HUES48 (cell line): ENCODE data around the gene TMEM222.

Source experiments
- H3K27ac ChIP-seq: one replicate; pipeline ENCODE4 v1.7.0; 2013; ENCODE audit warnings: low read depth, low read length, inconsistent platforms
- H3K27me3 ChIP-seq: 2 replicates; pipeline ENCODE4 v1.6.1; 2013; ENCODE audit warnings: mild to moderate bottlenecking, low read length; ENCODE audit not compliant: control insufficient read depth, insufficient read depth
- H3K36me3 ChIP-seq: 2 replicates; pipeline ENCODE4 v1.6.1; 2013; ENCODE audit warnings: low read length; ENCODE audit not compliant: control insufficient read depth, insufficient read depth
- H3K4me1 ChIP-seq: 2 replicates; pipeline ENCODE4 v1.6.1; 2013; ENCODE audit warnings: mild to moderate bottlenecking, low read length; ENCODE audit not compliant: control insufficient read depth, insufficient read depth
- H3K4me3 ChIP-seq: 2 replicates; pipeline ENCODE4 v1.5.1; 2013; ENCODE audit warnings: mild to moderate bottlenecking, low read depth, low read length
- H3K9ac ChIP-seq: 2 replicates; pipeline ENCODE4 v1.6.1; 2013; ENCODE audit warnings: mild to moderate bottlenecking, low read depth, low read length, moderate library complexity
- H3K9me3 ChIP-seq: 2 replicates; pipeline ENCODE4 v1.6.1; 2013; ENCODE audit warnings: low read length; ENCODE audit not compliant: control insufficient read depth, insufficient read depth

The TMEM222 gene

DNA sequence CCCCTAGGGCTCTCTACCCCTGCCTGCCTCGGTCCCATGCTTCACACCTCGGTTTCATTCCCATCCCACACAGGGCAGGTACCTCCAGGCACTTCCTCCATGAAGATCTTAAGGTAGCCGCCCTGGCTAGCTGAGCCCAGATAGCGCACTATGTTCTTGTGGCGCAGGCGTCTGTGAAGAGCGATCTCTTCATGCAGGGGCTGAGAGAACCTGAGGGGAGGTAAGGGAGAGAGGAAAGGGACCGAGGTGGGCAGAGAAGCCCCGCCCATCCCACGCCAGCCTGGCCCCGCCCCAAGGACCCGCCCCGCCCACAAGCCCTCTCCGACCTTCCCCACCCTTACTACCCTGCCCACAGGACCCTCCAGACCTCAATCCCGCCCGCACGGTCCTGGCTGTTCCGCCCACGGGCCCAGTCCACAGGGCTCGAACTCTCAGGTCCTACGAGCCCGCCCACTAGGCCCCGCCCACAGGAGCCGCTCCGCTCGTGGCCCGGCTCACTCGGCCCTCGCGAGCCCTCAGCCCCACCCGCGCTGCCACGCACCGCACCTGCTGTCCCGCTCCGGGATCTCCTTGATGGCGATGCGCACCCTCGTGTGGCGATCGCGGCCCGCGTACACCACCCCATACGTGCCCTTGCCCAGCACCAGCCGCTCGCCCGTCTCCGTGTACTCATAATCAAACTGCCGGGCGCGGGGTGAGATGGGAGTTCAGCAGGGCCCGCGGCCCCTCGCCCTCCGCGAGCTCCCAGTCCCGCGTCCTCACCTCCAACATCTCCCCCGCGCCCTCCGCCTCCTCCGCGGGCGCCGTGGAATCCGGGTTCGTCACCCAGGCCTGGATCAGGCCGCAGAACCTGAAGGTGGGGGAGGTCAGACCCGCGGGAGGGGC, 38.4 kb downstream of the TMEM222 start:
- H3K9me3 ChIP-seq, result no peaks in the 10 kb centered on the region
- H3K27me3 ChIP-seq, result peaks cover 47% of the 10 kb centered on the region
- H3K9ac ChIP-seq, result no peak overlapping the region
- H3K27ac ChIP-seq, result no peak overlapping the region
- H3K4me1 ChIP-seq, result peaks cover 18% of the 10 kb centered on the region
- H3K36me3 ChIP-seq, result 0 out of 2 replicates have a peak, but pooled peaks cover 5% of the 10 kb centered on the region
- peak overlapping the region; percentile 80 for H3K4me3 ChIP-seq

DNA sequence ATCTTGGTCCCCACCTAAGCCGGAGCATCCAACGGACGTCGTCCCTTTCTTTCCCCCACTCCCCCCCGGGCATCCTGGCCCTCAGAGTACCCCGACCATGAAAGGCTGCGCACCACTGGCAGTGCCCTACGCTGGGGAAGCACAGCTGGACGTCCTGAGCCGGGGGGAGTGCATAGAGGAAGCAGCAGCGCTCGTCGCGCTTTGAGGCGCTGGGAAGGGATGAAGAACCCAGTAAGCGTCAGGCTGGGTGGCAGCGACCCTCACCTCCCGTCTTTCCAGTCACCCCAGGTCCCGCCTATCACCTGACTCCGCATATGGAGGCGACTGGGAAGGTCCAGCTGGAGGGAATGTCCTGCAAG, 39.1 kb downstream of the TMEM222 start:
- peaks cover 18% of the 10 kb centered on the region for H3K4me1 ChIP-seq
- H3K9me3 ChIP-seq, result no peaks in the 10 kb centered on the region
- H3K27me3 ChIP-seq, result peaks cover 47% of the 10 kb centered on the region
- no peak overlapping the region for H3K9ac ChIP-seq
- H3K36me3 ChIP-seq, result no peaks in the 10 kb centered on the region
- H3K4me3 ChIP-seq, result peak overlapping the region; percentile 80
- no peak overlapping the region for H3K27ac ChIP-seq

DNA sequence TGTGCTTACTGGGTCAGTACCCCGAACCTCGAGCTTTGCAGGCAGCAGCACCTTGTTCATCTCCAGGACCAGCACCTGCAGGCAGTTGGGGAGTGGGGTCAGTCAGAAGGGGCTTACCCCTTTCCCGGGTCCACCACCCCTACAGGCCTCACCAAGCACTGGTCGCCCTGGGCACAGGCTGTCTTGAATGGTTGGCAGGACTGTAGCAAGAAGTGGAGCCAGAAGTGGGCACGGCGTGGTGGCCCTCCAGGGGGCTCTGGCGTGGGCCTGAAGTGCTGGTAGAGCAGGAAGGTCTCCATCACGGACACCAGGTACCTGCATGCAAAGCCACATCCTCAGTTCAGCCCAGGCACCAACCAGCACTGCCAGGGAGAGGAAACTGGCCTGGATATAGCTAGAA, 39.6 kb downstream of the TMEM222 start:
- no peak overlapping the region; the same call in 1 of the 2 replicates for H3K4me3 ChIP-seq
- peaks cover 47% of the 10 kb centered on the region for H3K27me3 ChIP-seq
- H3K4me1 ChIP-seq, result peaks cover 18% of the 10 kb centered on the region
- H3K9me3 ChIP-seq, result no peaks in the 10 kb centered on the region
- no peak overlapping the region for H3K27ac ChIP-seq
- H3K36me3 ChIP-seq, result no peaks in the 10 kb centered on the region
- no peak overlapping the region for H3K9ac ChIP-seq

DNA sequence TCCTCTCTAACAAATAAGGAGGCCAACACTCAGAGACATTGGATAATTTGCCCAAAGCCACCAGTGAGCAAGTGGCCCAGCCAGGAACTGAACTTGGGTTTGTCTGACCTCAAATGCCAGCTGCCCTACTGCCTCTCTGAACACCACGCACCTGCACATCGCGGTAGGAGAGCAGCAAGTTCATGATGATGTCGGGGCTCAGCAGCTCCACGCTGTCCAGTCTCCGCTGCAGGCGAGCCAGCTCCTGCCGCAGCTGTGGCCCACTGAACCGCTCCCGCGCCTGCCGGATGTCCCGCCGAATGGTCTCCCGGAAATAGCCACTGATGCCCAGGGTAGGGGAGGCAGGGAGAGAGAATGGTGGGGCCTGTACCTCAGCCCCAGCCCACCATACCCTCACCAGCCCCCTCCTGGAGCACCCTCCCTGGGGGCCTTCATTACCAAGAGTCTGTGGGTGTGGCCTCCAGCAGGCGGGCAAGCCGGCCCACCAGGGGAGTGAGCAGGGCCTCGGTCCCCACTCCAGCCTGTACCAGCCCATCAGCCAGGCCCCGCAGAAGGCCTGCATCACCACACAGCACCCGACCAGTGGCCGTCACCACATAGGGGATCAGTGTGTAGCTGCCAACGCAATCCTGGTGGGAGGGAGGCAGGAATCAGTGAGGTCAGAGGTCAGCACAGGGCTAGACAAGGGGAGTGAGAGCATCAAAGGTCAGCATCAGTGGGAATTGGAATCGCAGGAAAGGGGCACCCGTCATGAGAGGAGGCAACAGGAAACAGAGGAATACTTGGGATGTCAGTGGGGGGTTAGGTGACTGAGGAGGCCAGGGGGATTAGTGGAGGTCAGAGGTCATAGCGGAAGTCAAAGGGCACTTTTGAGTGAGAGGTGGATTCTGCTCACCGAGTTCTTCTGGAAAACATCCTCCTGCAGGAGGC, 42.1 kb downstream of the TMEM222 start:
- no peak overlapping the region for H3K9ac ChIP-seq

DNA sequence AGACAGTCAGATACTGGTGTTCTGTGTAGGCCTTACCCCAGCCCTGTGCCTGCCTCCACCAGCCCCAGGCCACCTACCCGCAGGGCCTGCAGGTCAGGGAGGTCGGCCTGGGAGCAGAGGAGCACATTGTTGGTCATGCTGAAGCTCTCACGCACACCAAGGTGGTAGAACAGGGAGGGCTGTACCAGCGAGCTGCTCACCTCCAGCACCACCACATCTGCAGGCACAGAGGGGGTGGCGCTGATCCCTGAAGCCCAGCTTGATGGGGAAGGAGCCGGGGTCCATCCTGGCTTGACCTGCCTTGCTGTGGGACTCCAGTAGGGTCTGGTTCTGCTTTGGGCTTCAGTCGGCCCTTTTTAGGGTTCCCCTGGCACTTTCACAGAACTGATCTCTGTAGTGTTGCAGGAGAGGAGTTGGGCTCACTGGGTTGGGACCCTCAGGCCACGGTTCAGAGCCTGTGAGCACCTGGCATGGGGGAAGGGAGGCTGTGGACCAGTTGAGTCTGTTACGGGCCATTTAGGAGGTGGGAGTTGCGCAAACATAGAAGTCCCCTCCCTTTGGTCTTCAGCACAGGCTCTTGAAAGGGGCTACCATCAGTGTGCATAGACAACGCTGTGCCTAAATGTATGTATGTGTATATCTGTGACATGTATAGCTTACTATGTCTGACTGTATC, 42.9 kb downstream of the TMEM222 start:
- H3K4me3 ChIP-seq, result peak overlapping the region; percentile 69; the same call in 1 of the 2 replicates
- H3K9ac ChIP-seq, result no peak overlapping the region
- H3K27ac ChIP-seq, result no peak overlapping the region
- H3K9me3 ChIP-seq, result no peaks in the 10 kb centered on the region
- peaks cover 25% of the 10 kb centered on the region for H3K27me3 ChIP-seq
- peaks cover 22% of the 10 kb centered on the region for H3K4me1 ChIP-seq
- no peaks in the 10 kb centered on the region for H3K36me3 ChIP-seq

More for the DNA sequence above, 42.1 kb downstream of the TMEM222 start:
- Histone ChIP-seq H3K4me1 (peaks cover 23% of the 10 kb centered on the region), H3K36me3 (no peaks in the 10 kb centered on the region), H3K27ac (no peak overlapping the region), H3K4me3 (no peak overlapping the region), H3K9me3 (no peaks in the 10 kb centered on the region), H3K27me3 (peaks cover 33% of the 10 kb centered on the region)

DNA sequence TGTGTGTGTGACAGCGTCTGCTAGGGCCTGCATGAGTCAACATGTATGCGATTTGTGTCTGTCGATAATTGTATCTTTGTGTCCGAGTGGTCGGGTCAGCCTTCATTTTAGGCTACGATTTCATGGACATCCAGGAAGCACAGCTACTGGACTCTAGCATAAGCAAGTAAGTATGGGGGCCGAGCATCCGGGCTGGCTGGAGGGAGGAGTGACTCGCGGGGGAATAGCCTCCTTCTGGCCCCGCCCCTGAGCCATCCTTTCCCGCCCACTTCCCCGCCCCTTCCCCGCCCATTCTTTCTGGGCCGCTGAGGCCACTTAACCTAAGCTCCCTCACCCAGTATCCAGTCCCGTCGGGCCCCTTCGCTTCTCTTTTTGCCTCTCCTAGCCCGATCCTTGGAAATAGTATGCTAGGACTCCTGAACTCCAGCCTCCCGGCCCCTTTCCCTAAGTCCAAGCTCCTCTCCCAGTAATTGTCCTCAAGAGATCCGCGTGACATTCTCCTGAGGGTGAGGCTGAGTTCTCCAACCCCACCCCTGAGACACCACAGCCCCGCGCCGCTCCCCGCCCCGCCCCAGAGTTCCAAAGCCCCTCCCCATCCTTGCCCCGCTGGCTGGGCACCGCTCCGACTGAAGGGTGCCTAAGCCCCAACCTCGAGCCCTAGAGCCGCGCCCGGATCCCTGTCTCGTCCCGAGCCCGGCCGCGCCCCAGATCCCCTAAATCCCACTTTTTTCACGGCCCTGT, 43.6 kb downstream of the TMEM222 start:
- Histone ChIP-seq H3K36me3 (no peaks in the 10 kb centered on the region), H3K9me3 (no peaks in the 10 kb centered on the region), H3K4me3 (peak overlapping the region; percentile 69), H3K4me1 (peaks cover 19% of the 10 kb centered on the region), H3K9ac (no peak overlapping the region), H3K27me3 (peaks cover 18% of the 10 kb centered on the region), H3K27ac (peak overlapping the region; percentile 50)

DNA sequence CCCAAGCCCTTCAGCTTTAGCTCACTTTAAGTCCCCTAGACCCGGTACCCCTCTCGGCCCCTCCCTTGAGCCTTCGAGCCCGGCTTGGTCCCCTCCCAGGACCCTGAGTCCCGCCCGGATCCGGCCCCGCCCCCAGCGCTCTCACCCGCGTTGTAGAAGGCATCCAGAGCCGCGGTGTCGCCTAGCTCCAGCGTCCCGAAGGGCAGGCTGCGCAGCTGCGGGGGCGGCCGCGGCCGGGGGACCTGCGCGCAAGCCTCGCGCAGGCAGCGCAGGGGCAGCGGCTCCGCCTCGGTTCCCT, 44.1 kb downstream of the TMEM222 start:
- Histone ChIP-seq H3K27me3 (peaks cover 13% of the 10 kb centered on the region), H3K9ac (no peak overlapping the region; the same call in 1 of the 2 replicates), H3K4me1 (peaks cover 19% of the 10 kb centered on the region), H3K36me3 (no peaks in the 10 kb centered on the region), H3K4me3 (peak overlapping the region; percentile 69), H3K9me3 (no peaks in the 10 kb centered on the region), H3K27ac (peak overlapping the region; percentile 50)

DNA sequence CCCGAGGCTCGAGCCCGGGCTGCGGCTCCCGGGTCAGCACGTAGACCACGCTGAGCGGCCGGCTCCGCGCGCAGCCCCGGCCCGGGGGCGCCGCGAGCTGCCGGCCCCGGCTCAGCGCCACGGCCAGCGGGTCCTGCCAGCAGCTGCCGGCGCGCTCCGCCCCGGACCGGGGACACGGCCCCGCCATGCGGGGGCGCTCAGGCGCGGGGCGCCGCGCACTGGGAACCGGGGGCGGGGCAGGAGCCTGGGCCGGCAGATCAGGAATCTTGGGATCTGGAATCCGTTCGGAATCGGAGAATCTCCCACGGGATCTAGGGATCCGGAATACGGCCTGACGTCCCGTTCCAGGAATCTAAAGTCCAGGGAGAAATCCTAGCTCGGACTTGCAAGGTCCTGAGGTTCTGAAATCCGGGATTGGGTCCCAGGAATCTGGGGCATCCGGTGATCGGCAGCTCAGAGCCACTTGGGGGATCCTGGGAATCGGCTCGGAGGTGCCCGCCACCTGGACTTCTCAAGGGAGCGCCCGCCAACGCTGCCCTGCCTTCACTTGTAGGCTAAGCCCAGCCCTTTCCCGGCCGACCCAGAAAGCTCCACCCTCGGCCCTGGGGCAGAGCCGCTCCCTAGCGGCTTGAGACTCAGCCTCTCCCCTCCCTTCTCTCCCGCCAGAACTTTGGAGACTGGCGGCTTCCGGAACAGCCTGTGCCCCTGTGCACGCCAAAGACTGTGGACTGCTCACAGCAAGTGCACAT, 44.6 kb downstream of the TMEM222 start, which contains the start of gene MAP3K6:
TSS of gene MAP3K6 (minus strand) at position 551 of the 749 bp plus-strand sequence. CDS start at position 187, 364 bp downstream.
- peaks cover 8% of the 10 kb centered on the region for H3K27me3 ChIP-seq
- no peaks in the 10 kb centered on the region for H3K9me3 ChIP-seq
- peak within 1 kb of the TSS; percentile 69 for H3K4me3 ChIP-seq
- peak within 1 kb of the TSS; percentile 79 for H3K27ac ChIP-seq
- no peaks in the 10 kb centered on the region for H3K36me3 ChIP-seq
- H3K4me1 ChIP-seq, result peaks cover 19% of the 10 kb centered on the region
- no peak within 1 kb of the TSS; the same call in 1 of the 2 replicates for H3K9ac ChIP-seq

DNA sequence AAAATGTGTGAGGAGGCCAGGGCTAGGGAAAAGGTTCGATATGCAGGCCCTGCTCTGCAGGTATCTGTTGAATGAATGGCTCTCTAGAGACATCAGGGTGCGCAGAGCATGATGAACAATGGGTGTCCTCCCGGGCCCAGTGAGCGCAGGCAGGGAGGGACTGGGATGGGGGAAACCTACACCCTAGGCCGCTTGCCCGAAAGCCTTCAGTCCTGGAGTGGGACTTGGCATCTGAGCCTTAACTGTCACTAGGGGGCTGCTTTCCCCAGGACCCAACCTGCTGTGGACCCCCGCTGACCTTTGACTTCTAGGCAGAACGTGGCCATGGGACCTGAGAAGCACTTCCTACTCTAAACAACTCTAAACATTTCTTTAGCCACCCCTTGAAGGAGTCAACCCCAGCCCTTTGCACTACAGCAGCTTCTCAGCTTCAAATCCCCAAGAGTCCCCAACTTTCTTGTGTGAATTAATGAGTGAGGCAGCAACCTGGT, 45.2 kb downstream of the TMEM222 start:
- H3K27me3 ChIP-seq, result 0 out of 2 replicates have a peak, but pooled peaks cover 2% of the 10 kb centered on the region
- no peaks in the 10 kb centered on the region for H3K36me3 ChIP-seq
- H3K9me3 ChIP-seq, result no peaks in the 10 kb centered on the region
- H3K4me1 ChIP-seq, result peaks cover 19% of the 10 kb centered on the region
- H3K27ac ChIP-seq, result peak overlapping the region; percentile 79
- no peak overlapping the region for H3K9ac ChIP-seq
- peak overlapping the region; percentile 69 for H3K4me3 ChIP-seq
